ENCODE measurements around the gene LRBA. TPM values are rescaled to one million over a fixed set of nuclear protein-coding genes. Genes with fewer than 3 reads are reported as not detected.

The LRBA gene
- total and polyA plus RNA-seq, 9 of the 15 experiments (the other 6 are each of a cell fraction or from before 2014, with no cell fraction given), result 24.2 to 88.7 (median 59.7) TPM

GRCh38 chr4:150875367-150875766 is 139.7 kb downstream of the LRBA start:
- Histone ChIP-seq H2AFZ (ENCODE audit: low read depth, low read length) (no peak overlapping the region), H3K4me3 (no peak overlapping the region), H3K27ac (ENCODE audit: extremely low read depth, low read depth, low read length) (no peak overlapping the region), H4K20me1 (replicated peaks; ENCODE audit: control insufficient read depth, insufficient read depth, low read length) (no peaks in the 10 kb centered on the region), H3K79me2 (ENCODE audit: control insufficient read depth, insufficient read depth, low read length) (peaks cover 9% of the 10 kb centered on the region; the same call in 2 of the 3 replicates), H3K4me1 (replicated peaks in 1 of 2; ENCODE audit: control insufficient read depth in 2 of 2, insufficient read depth in 2 of 2, low read length in 2 of 2) (no peaks in the 10 kb centered on the region), H3K9ac (ENCODE audit: insufficient read depth in 1 of 2, low read depth in 2 of 2, low read length in 2 of 2) (no peak overlapping the region), H3K27me3 (ENCODE audit: control insufficient read depth in 2 of 2, insufficient read depth in 2 of 2, low read length in 2 of 2) (no peaks in the 10 kb centered on the region), H3K4me2 (ENCODE audit: insufficient read depth, low read length) (no peak overlapping the region), H3K36me3 (ENCODE audit: control insufficient read depth, insufficient read depth, low read length) (peaks cover 19% of the 10 kb centered on the region; the same call in 2 of the 3 replicates), H3K9me1 (ENCODE audit: control insufficient read depth, insufficient read depth, low read length) (no peaks in the 10 kb centered on the region), H3K9me3 (replicated peaks; ENCODE audit: control insufficient read depth, insufficient read depth, low read depth, low read length) (peaks cover 3% of the 10 kb centered on the region; the same call in 1 of the 2 replicates)
- BruUV-seq (replicated peaks), result no TSS peak
- FAIRE-seq (no peak), DNase-seq (ENCODE audit: extremely low read depth in 1 of 4, low spot score in 3 of 4) (no peak), ATAC-seq (peak; percentile 68)
- WGBS (ENCODE audit: insufficient coverage, low coverage, missing lambda C conversion rate), result 79% methylated on average over 1 of the region's 1 CpG
- intact Hi-C loops (cut with micrococcal nuclease), result loop anchor here (10.0 kb wide), 1 partner anchor 861 kb away; no protein-coding TSS in a partner anchor
- ChIA-PET POLR2A (interaction anchor here (1.3 kb wide), 1 partner anchor 9 kb away, joined by 3 read pairs; no protein-coding TSS in a partner anchor), CTCF (ENCODE audit: low intra/inter-chr PET ratio) (no interaction called here)
- no peak for TF ChIP-seq ZNF263 (CRISPR knock-in tag; IDR thresholded peaks at IDR 0.05; ENCODE audit: borderline replicate concordance)
- no peak for TF ChIP-seq EWSR1 (IDR thresholded peaks at IDR 0.05; ENCODE audit: borderline replicate concordance, low read depth, partially characterized antibody)
- no peak for TF ChIP-seq CREBBP (IDR thresholded peaks at IDR 0.05; ENCODE audit: low read depth, low read length)
- no peak for TF ChIP-seq ZNF146 (CRISPR knock-in tag; IDR thresholded peaks at IDR 0.05; ENCODE audit: unreplicated experiment)
- no peak for TF ChIP-seq ZNF354B (CRISPR knock-in tag; IDR thresholded peaks at IDR 0.05)
- TF ChIP-seq, protein P1, sequence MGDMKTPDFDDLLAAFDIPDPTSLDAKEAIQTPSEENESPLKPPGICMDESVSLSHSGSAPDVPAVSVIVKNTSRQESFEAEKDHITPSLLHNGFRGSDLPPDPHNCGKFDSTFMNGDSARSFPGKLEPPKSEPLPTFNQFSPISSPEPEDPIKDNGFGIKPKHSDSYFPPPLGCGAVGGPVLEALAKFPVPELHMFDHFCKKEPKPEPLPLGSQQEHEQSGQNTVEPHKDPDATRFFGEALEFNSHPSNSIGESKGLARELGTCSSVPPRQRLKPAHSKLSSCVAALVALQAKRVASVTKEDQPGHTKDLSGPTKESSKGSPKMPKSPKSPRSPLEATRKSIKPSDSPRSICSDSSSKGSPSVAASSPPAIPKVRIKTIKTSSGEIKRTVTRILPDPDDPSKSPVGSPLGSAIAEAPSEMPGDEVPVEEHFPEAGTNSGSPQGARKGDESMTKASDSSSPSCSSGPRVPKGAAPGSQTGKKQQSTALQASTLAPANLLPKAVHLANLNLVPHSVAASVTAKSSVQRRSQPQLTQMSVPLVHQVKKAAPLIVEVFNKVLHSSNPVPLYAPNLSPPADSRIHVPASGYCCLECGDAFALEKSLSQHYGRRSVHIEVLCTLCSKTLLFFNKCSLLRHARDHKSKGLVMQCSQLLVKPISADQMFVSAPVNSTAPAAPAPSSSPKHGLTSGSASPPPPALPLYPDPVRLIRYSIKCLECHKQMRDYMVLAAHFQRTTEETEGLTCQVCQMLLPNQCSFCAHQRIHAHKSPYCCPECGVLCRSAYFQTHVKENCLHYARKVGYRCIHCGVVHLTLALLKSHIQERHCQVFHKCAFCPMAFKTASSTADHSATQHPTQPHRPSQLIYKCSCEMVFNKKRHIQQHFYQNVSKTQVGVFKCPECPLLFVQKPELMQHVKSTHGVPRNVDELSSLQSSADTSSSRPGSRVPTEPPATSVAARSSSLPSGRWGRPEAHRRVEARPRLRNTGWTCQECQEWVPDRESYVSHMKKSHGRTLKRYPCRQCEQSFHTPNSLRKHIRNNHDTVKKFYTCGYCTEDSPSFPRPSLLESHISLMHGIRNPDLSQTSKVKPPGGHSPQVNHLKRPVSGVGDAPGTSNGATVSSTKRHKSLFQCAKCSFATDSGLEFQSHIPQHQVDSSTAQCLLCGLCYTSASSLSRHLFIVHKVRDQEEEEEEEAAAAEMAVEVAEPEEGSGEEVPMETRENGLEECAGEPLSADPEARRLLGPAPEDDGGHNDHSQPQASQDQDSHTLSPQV (IDR thresholded peaks at IDR 0.05), result no peak
- TF ChIP-seq ZNF644 (tag; IDR thresholded peaks at IDR 0.05; ENCODE audit: low read depth), result no peak
- no peak for TF ChIP-seq GATAD2A (IDR thresholded peaks at IDR 0.05)
- TF ChIP-seq TCF3 (CRISPR knock-in tag; IDR thresholded peaks at IDR 0.05), result no peak
- no peak for TF ChIP-seq ZNF740 (CRISPR knock-in tag; IDR thresholded peaks at IDR 0.05)
- TF ChIP-seq ZNF740 (tag; IDR thresholded peaks at IDR 0.05), result no peak
- TF ChIP-seq, protein P2, sequence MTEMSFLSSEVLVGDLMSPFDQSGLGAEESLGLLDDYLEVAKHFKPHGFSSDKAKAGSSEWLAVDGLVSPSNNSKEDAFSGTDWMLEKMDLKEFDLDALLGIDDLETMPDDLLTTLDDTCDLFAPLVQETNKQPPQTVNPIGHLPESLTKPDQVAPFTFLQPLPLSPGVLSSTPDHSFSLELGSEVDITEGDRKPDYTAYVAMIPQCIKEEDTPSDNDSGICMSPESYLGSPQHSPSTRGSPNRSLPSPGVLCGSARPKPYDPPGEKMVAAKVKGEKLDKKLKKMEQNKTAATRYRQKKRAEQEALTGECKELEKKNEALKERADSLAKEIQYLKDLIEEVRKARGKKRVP (CRISPR knock-in tag; IDR thresholded peaks at IDR 0.05), result no peak
- in situ Hi-C loops (cut with MboI), result no loop called here

Measured in K562 (cell line).